GM18505 (cell line): ENCODE data around the gene ZMAT1.
"Not testable (repeated sequence)": the region's sequence is repeated elsewhere in the genome, so short reads cannot be mapped to it uniquely, and the experiment has no call there.

Experiments used
- ATAC-seq: cut with Tn5 transposase; IDR thresholded peaks from one replicate; pipeline ENCODE4 v1.9.1; 2021; ENCODE audit not compliant: unreplicated experiment
- POLR2A ChIP-seq: IDR thresholded peaks from 4 replicates; pipeline ENCODE4 v1.6.1; 2011; ENCODE audit warnings: borderline replicate concordance; ENCODE audit not compliant: insufficient read depth, insufficient read length; ENCODE audit errors: extremely low read depth

Gene ZMAT1

DNA sequence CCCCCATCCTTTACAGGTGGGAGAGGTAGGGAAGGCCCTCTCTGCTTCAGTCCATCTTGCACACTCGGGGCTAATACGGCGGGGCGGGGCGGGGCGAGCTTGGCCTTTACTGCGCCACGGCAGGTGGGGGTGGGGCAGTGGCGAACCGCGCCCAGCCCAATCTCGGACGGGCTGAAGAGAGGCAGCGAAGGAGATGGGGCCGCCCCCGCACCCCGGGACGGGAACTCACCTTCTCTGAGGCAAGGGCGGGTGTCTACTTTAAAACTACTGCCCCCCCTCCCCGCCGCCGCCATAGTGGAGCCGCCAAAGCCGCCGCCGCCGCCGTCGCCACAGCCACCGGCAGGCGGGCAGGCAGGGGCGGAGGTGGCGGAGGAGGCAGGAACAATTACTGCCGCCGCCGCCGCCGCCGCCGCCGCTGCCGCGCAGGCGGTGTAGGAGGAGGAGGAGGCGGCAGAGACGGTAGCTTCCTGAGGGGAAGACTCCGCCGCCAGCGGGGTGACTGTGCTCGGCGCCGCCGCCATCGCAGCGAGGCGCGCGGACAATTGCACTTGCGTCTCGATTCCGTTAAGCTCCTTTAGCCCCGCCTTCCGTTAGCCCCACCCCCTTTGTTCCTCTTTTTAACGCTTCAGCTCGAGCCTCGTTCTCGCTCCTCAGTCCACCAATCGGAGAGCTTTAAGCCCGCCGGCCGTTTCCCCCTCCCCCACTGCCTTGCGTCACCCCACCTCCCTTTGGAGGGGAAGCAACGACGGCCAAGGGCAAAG, at the start of gene ZMAT1:
ZMAT1 (minus strand) TSS at position 540 of the 761 bp plus-strand sequence; CDS start at position 521, 19 bp downstream.
- peak; percentile 58 for TF ChIP-seq POLR2A

DNA sequence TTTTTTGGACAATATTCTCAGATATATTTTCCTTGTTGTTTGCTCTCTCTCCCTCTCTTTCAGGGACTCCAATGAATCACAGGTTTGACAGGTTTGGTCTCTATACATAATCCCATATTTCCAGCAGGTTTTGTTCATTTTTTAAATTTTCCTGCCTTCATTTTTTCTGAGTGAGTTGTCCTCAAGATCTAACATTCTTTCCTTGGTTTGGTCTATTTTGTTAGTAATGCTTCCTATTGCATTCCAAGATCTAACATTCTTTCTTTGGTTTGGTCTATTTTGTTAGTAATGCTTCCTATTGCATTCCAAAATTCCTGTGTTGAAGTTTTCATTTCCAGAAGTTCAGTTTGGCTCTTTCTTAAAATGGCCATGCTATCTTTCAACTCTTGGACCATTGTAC, 45.3 kb upstream of the ZMAT1 start:
- no peak for ATAC-seq
- no peak for TF ChIP-seq POLR2A

More for the DNA sequence above, at the start of gene ZMAT1:
- peak; percentile 93 for ATAC-seq

DNA sequence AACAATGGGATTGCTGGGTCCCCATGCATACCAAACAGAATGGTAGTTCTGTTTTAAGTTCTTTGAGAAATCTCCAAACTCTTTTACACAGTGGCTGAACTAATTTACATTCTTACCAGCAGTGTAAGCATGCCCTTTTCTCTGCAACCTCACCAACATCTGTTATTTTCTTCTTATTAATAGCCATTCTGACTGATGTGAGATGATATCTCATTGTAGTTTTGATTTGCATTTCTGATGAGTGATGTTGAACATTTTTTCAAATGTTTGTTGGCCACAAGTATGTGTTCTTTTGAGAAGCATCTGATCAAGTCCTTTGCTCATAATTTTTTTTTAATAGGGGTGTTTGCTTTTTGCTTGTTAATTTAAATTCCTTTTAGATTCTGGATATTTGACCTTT, 41.2 kb upstream of the ZMAT1 start:
- no peak for TF ChIP-seq POLR2A
- ATAC-seq = no peak

DNA sequence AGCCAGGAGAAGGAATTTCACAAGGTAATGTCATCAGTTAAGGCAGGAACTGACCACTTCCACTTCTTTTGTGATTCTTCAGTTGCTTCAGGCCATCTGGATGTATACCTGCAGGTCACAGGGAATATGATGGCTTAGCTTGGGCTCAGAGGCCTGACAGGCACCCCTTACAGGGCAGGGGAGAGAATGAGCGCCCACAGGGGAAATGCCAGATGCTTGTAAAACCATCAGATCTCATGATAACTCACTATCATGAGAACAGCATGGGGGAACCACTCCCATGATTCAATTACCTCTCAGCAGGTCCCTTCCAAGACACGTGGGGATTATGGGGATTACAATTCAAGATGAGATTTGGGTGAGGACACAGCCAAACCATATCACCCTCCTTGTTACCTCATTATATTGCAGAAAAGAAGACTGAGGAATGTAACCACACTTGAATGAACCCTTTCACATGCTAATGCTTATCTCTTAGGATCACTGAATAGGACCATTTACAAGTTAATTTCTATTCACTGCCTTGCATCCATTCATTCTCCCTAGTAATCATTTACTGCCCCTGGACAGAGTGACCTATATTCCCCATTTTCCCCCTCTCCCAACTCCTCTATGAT, 33.2 kb upstream of the ZMAT1 start:
- ATAC-seq = not testable (repeated sequence)

DNA sequence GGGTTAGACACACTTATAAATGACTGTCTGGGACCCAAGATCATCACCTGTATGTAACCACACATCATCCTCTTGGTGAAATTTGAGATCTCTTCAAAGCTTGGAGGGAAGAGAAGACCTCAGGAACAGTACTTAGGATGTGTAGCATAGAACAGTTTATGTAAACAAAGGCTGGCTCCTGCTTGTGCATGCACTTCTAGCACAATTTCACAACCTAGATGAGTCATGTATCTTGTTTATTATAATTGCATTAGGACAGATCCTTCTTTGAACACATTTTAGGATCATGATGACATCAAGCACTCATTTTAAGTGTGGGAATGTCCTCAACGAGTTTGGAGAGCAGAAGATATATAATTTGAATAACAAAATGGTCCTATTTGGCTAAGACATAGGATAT, 26.3 kb upstream of the ZMAT1 start:
- TF ChIP-seq POLR2A = no peak
- ATAC-seq = no peak

DNA sequence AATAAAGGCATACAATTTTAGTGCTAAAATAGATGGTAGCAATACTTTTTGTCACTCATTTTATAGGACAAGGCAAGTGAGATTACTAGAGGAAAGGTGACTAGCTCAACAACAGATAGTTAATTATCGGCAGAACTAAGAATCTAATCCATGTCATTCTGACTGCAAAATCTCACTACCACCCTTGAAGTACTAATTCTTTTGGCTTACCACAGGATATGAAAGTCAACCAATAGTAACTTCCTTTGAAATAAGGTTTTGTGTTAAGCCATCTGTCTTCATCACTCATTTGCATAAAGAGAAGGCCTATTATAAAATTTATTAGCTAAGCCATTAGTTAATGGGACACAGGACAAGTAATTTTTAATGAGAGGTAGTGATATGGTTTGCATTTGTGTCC, 25.3 kb upstream of the ZMAT1 start:
- no peak for ATAC-seq

DNA sequence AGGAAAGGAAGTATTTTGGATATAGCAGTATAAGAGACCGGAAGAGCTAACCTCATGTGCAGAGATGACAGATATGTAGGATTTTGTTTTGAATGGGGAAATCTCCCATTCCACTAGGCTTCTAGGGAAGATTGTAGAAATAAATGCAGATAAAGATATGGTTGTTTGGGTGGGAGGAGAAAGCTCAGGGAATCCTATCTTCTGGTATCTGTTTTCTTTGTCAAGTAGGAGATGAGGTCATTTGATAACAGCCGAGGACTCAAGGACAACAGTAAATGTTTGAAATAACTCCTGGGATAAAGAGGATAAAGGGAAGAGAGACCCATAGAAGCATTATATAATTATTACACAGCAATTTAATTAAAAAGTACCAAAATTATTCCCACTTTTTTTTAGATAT, 24.7 kb upstream of the ZMAT1 start:
- TF ChIP-seq POLR2A = no peak
- ATAC-seq = no peak

More for the DNA sequence above, 25.3 kb upstream of the ZMAT1 start:
- no peak for TF ChIP-seq POLR2A

DNA sequence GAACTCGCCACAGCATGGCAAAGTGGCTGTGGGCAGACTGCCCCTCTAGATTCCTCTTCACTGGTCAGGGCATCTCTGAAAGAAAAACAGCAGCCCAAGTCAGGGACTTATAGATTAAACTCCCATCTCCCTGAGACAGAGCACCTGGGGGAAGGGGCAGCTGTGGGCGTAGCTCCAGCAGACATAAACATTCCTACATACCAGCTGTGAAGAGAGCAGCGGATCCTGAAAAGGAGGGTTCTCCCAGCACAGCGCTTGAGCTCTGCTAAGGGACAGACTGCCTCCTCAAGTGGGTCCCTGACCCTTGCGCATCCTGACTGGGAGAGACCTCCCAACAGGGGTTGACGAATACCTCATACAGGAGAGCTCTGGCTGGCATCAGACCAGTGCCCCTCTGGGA, 18.8 kb upstream of the ZMAT1 start:
- ATAC-seq = no peak

DNA sequence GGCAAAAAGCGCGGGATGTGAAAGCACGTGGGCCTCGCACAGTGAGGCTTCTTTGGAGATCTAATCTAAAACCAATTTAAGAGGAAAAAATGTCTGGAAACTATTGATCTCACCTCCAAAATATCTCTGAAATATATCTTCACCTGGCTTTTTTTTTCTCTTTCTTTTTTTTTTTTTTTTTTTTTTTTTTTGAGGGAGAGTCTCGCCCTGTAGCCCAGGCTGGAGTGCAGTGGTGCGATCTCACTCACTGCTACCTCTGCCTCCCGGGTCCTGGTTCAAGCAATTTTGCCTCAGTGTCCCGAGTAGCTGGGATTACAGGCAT, 383 bp upstream of the ZMAT1 start:
- no peak for TF ChIP-seq POLR2A
- no peak for ATAC-seq

More for the DNA sequence above, 18.8 kb upstream of the ZMAT1 start:
- TF ChIP-seq POLR2A = no peak

DNA sequence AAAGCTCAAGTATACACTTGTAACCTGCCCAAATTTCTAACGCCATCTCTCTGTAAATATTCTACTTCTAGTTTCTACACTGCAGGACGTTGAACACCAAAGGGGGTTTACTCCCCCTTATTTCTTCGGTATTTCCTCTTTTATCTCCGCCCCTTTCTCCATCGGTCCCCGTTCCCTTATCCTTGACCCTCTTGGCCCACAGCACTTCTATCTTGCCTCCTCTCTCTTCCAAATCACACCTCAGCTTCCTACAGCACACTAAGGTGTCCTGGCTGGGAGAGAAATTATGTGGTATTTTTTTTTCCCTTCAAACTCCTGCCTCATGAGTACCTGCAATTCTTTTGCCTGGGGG, 715 bp downstream of the ZMAT1 start:
- ATAC-seq = no peak
- no peak for TF ChIP-seq POLR2A

DNA sequence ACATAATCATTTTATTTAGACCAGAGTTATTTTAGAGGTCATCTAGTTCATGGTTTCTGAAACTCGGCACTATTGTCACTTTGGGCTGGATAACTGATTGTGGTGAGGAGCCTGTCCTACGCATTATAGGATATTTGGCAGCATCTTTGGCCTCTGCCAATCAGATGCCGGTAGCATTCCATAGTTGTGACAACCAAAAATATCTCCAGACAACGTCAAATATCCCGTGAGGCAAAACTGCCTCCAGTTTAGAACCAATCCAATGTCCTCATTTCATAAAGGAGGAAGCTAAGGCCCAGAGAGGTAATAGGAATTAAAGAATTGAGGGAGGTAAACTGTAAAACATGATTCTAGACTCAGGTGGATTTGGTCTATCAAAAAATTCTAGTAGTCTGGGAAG, 6.1 kb downstream of the ZMAT1 start:
- ATAC-seq = no peak
- no peak for TF ChIP-seq POLR2A

DNA sequence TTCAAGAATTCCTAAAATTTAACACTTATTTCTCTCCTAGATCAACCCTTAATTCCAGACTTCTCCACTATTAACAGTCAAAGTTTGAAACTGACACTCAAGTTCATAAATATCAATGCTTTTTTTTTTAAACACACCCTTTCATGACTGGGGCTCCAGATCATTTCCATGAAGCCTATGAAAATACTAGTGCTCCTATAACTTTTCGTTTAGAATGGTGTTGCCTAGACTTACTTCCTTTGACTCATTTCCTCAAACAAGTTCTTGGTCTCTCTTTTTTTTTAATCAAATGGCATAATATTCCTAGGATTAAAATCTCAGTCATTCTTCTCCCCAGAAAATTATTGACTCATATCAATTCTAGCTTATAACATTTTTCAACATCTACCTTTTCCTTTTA, 13.1 kb downstream of the ZMAT1 start:
- TF ChIP-seq POLR2A = no peak
- ATAC-seq = no peak

DNA sequence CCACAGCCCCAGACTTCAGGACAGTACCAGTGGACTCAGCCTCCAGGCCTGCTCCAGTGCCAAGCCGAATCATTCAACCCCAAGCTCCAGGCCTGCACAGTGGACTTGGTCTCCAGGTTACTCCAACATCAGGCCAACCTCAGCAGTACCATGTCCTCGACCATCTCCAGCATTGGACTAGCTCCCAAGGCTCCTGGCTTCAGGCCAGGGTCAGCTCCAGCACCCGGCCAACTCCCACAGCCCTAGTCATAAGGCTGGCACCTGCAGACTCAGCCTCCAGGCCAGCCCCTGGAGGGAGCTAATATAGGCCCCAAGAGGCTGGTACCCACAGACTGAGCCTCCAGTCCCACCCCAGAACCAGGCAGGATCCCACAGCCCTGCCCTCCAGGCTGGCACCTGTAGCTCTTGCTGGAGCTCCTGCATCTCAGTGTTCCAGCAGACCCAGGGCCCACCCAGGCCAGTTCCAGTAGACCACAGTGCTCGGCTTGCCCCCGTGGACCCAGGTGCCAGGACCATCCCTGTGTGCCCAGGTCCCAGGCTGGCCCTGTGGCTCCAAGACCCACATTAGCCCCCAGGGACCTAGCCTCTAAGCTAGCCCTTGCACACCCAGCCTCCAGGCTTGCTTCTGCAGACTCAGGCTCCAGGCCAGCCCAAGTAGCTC, 25.6 kb downstream of the ZMAT1 start:
- ATAC-seq = no peak
- TF ChIP-seq POLR2A = no peak

DNA sequence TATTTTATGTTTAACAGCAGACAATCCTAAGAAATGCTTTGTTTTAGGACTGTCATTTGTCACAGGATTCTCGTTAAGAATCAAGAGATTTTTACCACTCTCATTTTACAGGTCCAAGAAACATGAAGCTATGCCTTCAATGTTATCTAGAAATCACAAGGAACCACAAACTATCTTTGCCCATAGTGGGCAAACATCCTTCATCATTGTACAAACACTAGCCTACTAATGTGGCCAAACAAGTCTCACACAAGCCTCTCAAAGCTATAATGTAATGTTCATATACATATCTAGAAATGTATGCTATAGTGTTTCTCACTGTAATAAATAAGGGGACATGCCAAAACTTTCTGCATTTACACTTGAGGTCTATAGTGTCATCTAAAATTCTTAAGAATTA, 26.8 kb downstream of the ZMAT1 start:
- no peak for TF ChIP-seq POLR2A
- no peak for ATAC-seq
